HepG2 (cell line): ENCODE measurements around the gene LDAF1. TPM values are rescaled to one million over a fixed set of nuclear protein-coding genes. Genes with fewer than 3 reads are reported as not detected.

Experiments
- BHLHE40 ChIP-seq: IDR thresholded peaks from 2 replicates; pipeline ENCODE4 v1.6.1; 2011; ENCODE audit warnings: low read length, improper control_type of control experiment
- CCAR2 ChIP-seq: fragments of 200-400 bp; formaldehyde crosslinking; optimal IDR thresholded peaks from 2 replicates; pipeline ENCODE3; 2018; ENCODE audit warnings: low read depth, mild to moderate bottlenecking, low read length, moderate library complexity
- ERF ChIP-seq: IDR thresholded peaks from 2 replicates; pipeline ENCODE4 v1.6.1; 2018; ENCODE audit warnings: missing biosample characterization, missing genetic modification reagents
- HINFP ChIP-seq: sonication (generic); formaldehyde crosslinking; IDR thresholded peaks from 2 replicates; pipeline ENCODE4 v1.4.0; 2020; ENCODE audit warnings: low read depth, mild to moderate bottlenecking, missing genetic modification reagents
- HOXD1 ChIP-seq: sonication (generic); formaldehyde crosslinking; IDR thresholded peaks from 2 replicates; pipeline ENCODE4 v1.5.0; 2020; ENCODE audit warnings: missing genetic modification reagents
- JUND ChIP-seq: sonication (generic); formaldehyde crosslinking; IDR thresholded peaks from 2 replicates; pipeline ENCODE4 v1.8.0; 2022; ENCODE audit warnings: mild to moderate bottlenecking, missing genetic modification reagents
- MTF1 ChIP-seq: sonication (generic); formaldehyde crosslinking; IDR thresholded peaks from 2 replicates; pipeline ENCODE4 v1.5.0; 2020; ENCODE audit warnings: missing genetic modification reagents
- MXD4 ChIP-seq: IDR thresholded peaks from 2 replicates; pipeline ENCODE4 v1.6.1; 2016; ENCODE audit warnings: mild to moderate bottlenecking, missing biosample characterization, missing genetic modification reagents
- MXI1 ChIP-seq: IDR thresholded peaks from 3 replicates; pipeline ENCODE4 v1.6.1; 2012; ENCODE audit warnings: low read depth, low read length, inconsistent platforms, borderline replicate concordance
- NR3C1 ChIP-seq: sonication (generic); formaldehyde crosslinking; IDR thresholded peaks from 2 replicates; pipeline ENCODE4 v1.4.0; 2020; ENCODE audit warnings: missing genetic modification reagents
- RARA ChIP-seq: IDR thresholded peaks from 2 replicates; pipeline ENCODE4 v1.6.1; 2016; ENCODE audit warnings: missing genetic modification reagents, missing compliant biosample characterization
- RFX1 ChIP-seq: fragments of 450-650 bp; IDR thresholded peaks from 2 replicates; pipeline ENCODE4 v1.6.1; 2017
- SRSF9 ChIP-seq: fragments of 200-400 bp; formaldehyde crosslinking; IDR thresholded peaks from 2 replicates; pipeline ENCODE4 v1.6.1; 2018; ENCODE audit warnings: borderline replicate concordance, mild to moderate bottlenecking, low read depth, low read length; ENCODE audit not compliant: insufficient read depth, poor library complexity, severe bottlenecking
- STAG1 ChIP-seq: sonication (generic); formaldehyde crosslinking; IDR thresholded peaks from 2 replicates; pipeline ENCODE4 v1.4.0; 2020; ENCODE audit warnings: missing genetic modification reagents
- TCF12 ChIP-seq, 2 experiments: fragments of 450-650 bp in 1 of 2; sonication (generic) in 1 of 2; formaldehyde crosslinking in 1 of 2; IDR thresholded peaks; 2 replicates each; pipeline versions ENCODE4 v1.6.1 to v1.8.0; 2017 to 2022; ENCODE audit warnings: antibody characterized with exemption in 1 of 2, mild to moderate bottlenecking in 1 of 2, missing genetic modification reagents in 1 of 2, moderate library complexity in 1 of 2
- TOE1 ChIP-seq: sonication (generic); formaldehyde crosslinking; IDR thresholded peaks from 2 replicates; pipeline ENCODE4 v1.4.0; 2020; ENCODE audit warnings: mild to moderate bottlenecking, missing genetic modification reagents
- TOPORS ChIP-seq: sonication (generic); formaldehyde crosslinking; IDR thresholded peaks from 2 replicates; pipeline ENCODE4 v1.8.0; 2023; ENCODE audit warnings: mild to moderate bottlenecking, missing genetic modification reagents
- ZBTB7B ChIP-seq: sonication (generic); formaldehyde crosslinking; IDR thresholded peaks from 2 replicates; pipeline ENCODE4 v1.4.0; 2020; ENCODE audit warnings: missing genetic modification reagents
- ZFP82 ChIP-seq: sonication (generic); formaldehyde crosslinking; IDR thresholded peaks from 2 replicates; pipeline ENCODE4 v1.5.1; 2020; ENCODE audit warnings: mild to moderate bottlenecking, missing genetic modification reagents, borderline replicate concordance
- ZMYM3 ChIP-seq: sonication (generic); formaldehyde crosslinking; IDR thresholded peaks from 2 replicates; pipeline ENCODE4 v1.5.1; 2020; ENCODE audit warnings: mild to moderate bottlenecking, missing genetic modification reagents
- ZNF414 ChIP-seq: sonication (generic); formaldehyde crosslinking; IDR thresholded peaks from 2 replicates; pipeline ENCODE4 v1.5.0; 2020; ENCODE audit warnings: missing genetic modification reagents
- ZNF543 ChIP-seq: sonication (generic); formaldehyde crosslinking; IDR thresholded peaks from 2 replicates; pipeline ENCODE4 v1.4.0; 2020; ENCODE audit warnings: mild to moderate bottlenecking, missing genetic modification reagents
- ZNF558 ChIP-seq: sonication (generic); formaldehyde crosslinking; IDR thresholded peaks from 2 replicates; pipeline ENCODE4 v1.9.0; 2022; ENCODE audit warnings: mild to moderate bottlenecking, missing genetic modification reagents, borderline replicate concordance
- ZNF598 ChIP-seq: sonication (generic); formaldehyde crosslinking; IDR thresholded peaks from 2 replicates; pipeline ENCODE4 v1.5.1; 2020; ENCODE audit warnings: mild to moderate bottlenecking, missing genetic modification reagents, borderline replicate concordance
- ZNF605 ChIP-seq: sonication (generic); formaldehyde crosslinking; IDR thresholded peaks from 2 replicates; pipeline ENCODE4 v1.8.0; 2022; ENCODE audit warnings: mild to moderate bottlenecking, missing genetic modification reagents
- ZNF703 ChIP-seq: sonication (generic); formaldehyde crosslinking; IDR thresholded peaks from 2 replicates; pipeline ENCODE4 v1.5.1; 2020; ENCODE audit warnings: missing genetic modification reagents, mild to moderate bottlenecking, moderate library complexity, borderline replicate concordance
- ZNF75D ChIP-seq: sonication (generic); formaldehyde crosslinking; IDR thresholded peaks from 2 replicates; pipeline ENCODE4 v1.8.1; 2023; ENCODE audit warnings: missing genetic modification reagents, mild to moderate bottlenecking, borderline replicate concordance
- polyA plus RNA-seq, 8 experiments: library from polyadenylated mRNA; depleted of rRNA in 3 of 8; stranded (reverse) in 7 of 8; unstranded in 1 of 8; fragments of >200 nt; fragmentation: Illumina TruSeq in 4 of 8; extraction: Trizol in 4 of 8; gene quantifications; 2 replicates each; pipeline versions ENCODE4 v1.2.1 to v1.2.3, GENCODE V29; 2011 to 2016; ENCODE audit warnings: low read depth in 4 of 8, missing spikeins in 1 of 8, mixed read lengths in 1 of 8; ENCODE audit not compliant: insufficient read depth in 1 of 8
- total RNA-seq, 5 experiments: library from RNA; depleted of rRNA; stranded (reverse); fragments of >200 nt; fragmentation: Illumina TruSeq; extraction: Trizol; gene quantifications; 2 replicates each; pipeline ENCODE4 v1.2.3, GENCODE V29; 2016; ENCODE audit warnings: low read depth in 1 of 5
- TF ChIP-seq, protein P1 (sequence below): fragments of 450-650 bp; IDR thresholded peaks from 2 replicates; pipeline ENCODE4 v1.6.1; 2016

Gene LDAF1
- total and polyA plus RNA-seq, 2 of the 13 experiments (the other 11 are each of a cell fraction or from before 2014, with no cell fraction given), result 6.3 to 7.5 TPM

DNA sequence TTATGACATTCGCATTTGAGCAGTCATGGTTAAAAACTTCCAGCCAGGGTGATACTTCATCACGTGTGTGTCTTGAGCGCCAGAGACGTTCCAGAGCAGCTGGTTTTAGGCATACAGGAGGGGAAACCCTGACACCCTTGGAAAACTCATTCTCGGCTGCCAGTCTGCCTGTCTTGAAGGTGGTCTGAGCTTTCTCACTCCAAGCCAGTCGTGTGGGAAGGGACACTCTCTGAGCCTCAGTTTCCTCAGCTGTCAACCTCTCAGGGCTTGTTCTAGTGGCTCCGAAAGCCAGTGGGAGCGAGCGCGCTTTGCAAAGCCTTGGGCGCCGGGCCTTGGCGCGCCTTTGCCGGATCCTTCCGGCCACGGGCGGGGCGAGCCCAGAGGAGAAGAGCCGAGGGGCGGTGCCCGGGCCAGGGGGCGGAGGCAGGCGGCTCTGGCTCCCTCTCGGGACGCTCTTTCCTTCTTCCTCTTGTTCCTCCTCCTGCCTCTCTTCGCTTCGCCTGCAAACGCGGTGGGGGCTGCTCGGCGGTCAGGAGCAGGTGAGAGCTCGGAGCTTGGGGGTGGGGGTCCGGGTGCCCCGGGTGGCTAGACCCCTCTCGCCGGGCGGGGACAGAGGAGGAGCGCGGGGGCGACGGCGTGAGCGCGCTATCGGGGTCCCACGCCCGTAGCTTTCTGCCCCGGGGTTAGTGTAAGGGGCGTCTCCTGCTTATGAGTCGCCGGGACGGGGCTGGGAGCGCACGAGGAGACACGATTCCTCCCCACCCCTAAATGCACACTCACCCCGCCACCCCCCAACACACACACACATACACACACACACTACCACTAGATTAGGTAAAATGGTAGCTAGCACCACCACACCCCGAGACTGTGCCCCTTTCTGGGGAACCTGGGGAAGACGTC is at the start of gene LDAF1 (continued):
- TF ChIP-seq, protein P1, sequence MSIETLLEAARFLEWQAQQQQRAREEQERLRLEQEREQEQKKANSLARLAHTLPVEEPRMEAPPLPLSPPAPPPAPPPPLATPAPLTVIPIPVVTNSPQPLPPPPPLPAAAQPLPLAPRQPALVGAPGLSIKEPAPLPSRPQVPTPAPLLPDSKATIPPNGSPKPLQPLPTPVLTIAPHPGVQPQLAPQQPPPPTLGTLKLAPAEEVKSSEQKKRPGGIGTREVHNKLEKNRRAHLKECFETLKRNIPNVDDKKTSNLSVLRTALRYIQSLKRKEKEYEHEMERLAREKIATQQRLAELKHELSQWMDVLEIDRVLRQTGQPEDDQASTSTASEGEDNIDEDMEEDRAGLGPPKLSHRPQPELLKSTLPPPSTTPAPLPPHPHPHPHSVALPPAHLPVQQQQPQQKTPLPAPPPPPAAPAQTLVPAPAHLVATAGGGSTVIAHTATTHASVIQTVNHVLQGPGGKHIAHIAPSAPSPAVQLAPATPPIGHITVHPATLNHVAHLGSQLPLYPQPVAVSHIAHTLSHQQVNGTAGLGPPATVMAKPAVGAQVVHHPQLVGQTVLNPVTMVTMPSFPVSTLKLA, result no peak
- TF ChIP-seq HOXD1 (CRISPR knock-in tag), result no peak
- TF ChIP-seq MXI1, result no peak
- peak; percentile 40; the same call in 1 of the 2 replicates for TF ChIP-seq MXD4 (CRISPR knock-in tag)
- no peak for TF ChIP-seq JUND
- TF ChIP-seq ZNF558, result peak; percentile 67; the same call in 1 of the 2 replicates
- no peak; the same call in 1 of the 2 replicates for TF ChIP-seq ZMYM3 (CRISPR knock-in tag)
- TF ChIP-seq MTF1 (CRISPR knock-in tag), result no peak
- peak; percentile 53 for TF ChIP-seq ERF (CRISPR knock-in tag)
- no peak for TF ChIP-seq ZNF414 (CRISPR knock-in tag)
- TF ChIP-seq RFX1, result no peak
- TF ChIP-seq TOE1 (CRISPR knock-in tag), result no peak
- TF ChIP-seq ZNF703, result peak; percentile 78; the same call in 1 of the 2 replicates
- TF ChIP-seq CCAR2, result no peak
- peak; percentile 84; the same call in 1 of the 2 replicates for TF ChIP-seq NR3C1 (CRISPR knock-in tag)
- no peak; the same call in none of the 2 replicates for TF ChIP-seq ZBTB7B (CRISPR knock-in tag)
- TF ChIP-seq BHLHE40, result no peak
- no peak for TF ChIP-seq ZFP82 (CRISPR knock-in tag)
- TF ChIP-seq HINFP (CRISPR knock-in tag), result peak; percentile 36; the same call in 1 of the 2 replicates
- TF ChIP-seq TOPORS (CRISPR knock-in tag), result no peak
- TF ChIP-seq RARA (CRISPR knock-in tag), result no peak
- TF ChIP-seq STAG1 (CRISPR knock-in tag), result peak; percentile 22; the same call in 1 of the 2 replicates
- no peak for TF ChIP-seq TCF12 (IDR thresholded peaks at IDR 0.05)
- TF ChIP-seq TCF12 (CRISPR knock-in tag; IDR thresholded peaks at IDR 0.05), result no peak
- peak; percentile 70 for TF ChIP-seq ZNF605 (CRISPR knock-in tag)
- no peak; the same call in 1 of the 2 replicates for TF ChIP-seq ZNF75D (CRISPR knock-in tag)
- TF ChIP-seq SRSF9, result no peak
- TF ChIP-seq ZNF598 (CRISPR knock-in tag), result peak; percentile 96
- TF ChIP-seq ZNF543 (CRISPR knock-in tag), result peak; percentile 73; the same call in 1 of the 2 replicates
